SU-DHL-6 (cell line): ENCODE results near the gene WWTR1.

Experiments
- H2AFZ ChIP-seq: fragments of 200-600 bp; sonication (generic); 2 replicates; pipeline ENCODE4 v1.6.1; 2014; ENCODE audit warnings: low read depth, mild to moderate bottlenecking, moderate library complexity, mixed read lengths, antibody characterized with exemption, low read length; ENCODE audit not compliant: severe bottlenecking
- H3F3A ChIP-seq: fragments of 200-600 bp; shearing (Covaris generic); 2 replicates; pipeline ENCODE4 v1.6.0; 2016; ENCODE audit warnings: antibody characterized with exemption, mild to moderate bottlenecking; ENCODE audit not compliant: insufficient read depth
- H3K27ac ChIP-seq: fragments of 200-600 bp; sonication (generic); 2 replicates; pipeline ENCODE4 v1.5.1; 2016; ENCODE audit warnings: low read depth, mild to moderate bottlenecking, low read length, moderate library complexity, mixed read lengths
- H3K27me3 ChIP-seq: fragments of 200-600 bp; sonication (generic), shearing (Covaris generic); 2 replicates; pipeline ENCODE4 v1.6.0; 2014; ENCODE audit warnings: mild to moderate bottlenecking, low read length
- H3K36me3 ChIP-seq: fragments of 200-600 bp; sonication (generic); 2 replicates; pipeline ENCODE4 v1.6.1; 2014; ENCODE audit warnings: mild to moderate bottlenecking, low read length, mixed read lengths
- H3K4me2 ChIP-seq: fragments of 300-600, 200-600 bp; shearing (Covaris generic), sonication (generic); 2 replicates; pipeline ENCODE4 v1.6.0; 2014; ENCODE audit warnings: low read length, low read depth, mild to moderate bottlenecking; ENCODE audit not compliant: poor library complexity, severe bottlenecking
- H3K4me3 ChIP-seq: fragments of 200-600 bp; sonication (generic); 2 replicates; pipeline ENCODE4 v1.5.1; 2014; ENCODE audit warnings: antibody characterized with exemption, low read length, mild to moderate bottlenecking, mixed read lengths; ENCODE audit not compliant: insufficient read depth, poor library complexity, severe bottlenecking
- H3K79me2 ChIP-seq: fragments of 200-600 bp; sonication (generic); 2 replicates; pipeline ENCODE4 v1.6.1; 2014; ENCODE audit warnings: mild to moderate bottlenecking, low read length, moderate library complexity; ENCODE audit not compliant: insufficient read depth
- H3K9ac ChIP-seq: fragments of 200-600 bp; sonication (generic); 2 replicates; pipeline ENCODE4 v1.7.0; 2014; ENCODE audit warnings: mild to moderate bottlenecking, low read length
- H3K9me2 ChIP-seq: fragments of 200-600 bp; sonication (generic); replicated peaks from 2 replicates; pipeline ENCODE4 v1.6.1; 2014; ENCODE audit warnings: low read length; ENCODE audit not compliant: insufficient read depth
- H3K9me3 ChIP-seq: fragments of 200-600 bp; sonication (generic); 2 replicates; pipeline ENCODE4 v1.6.1; 2014; ENCODE audit warnings: low read length, mixed read lengths; ENCODE audit not compliant: insufficient read depth
- H4K20me1 ChIP-seq: fragments of 200-600 bp; sonication (generic); 2 replicates; pipeline ENCODE4 v1.6.1; 2014; ENCODE audit warnings: low read depth, mild to moderate bottlenecking, antibody characterized with exemption, low read length, moderate library complexity, mixed read lengths
- CTCF ChIP-seq: fragments of 200-600 bp; sonication (generic); IDR thresholded peaks from one replicate; pipeline ENCODE4 v1.5.1; 2017; ENCODE audit warnings: antibody characterized with exemption, mild to moderate bottlenecking, low read length, moderate library complexity; ENCODE audit not compliant: insufficient read depth, poor library complexity, severe bottlenecking
- EZH2phosphoT487 ChIP-seq: fragments of 200-600 bp; sonication (generic), shearing (Covaris generic); conservative IDR thresholded peaks from 2 replicates; pipeline ENCODE4 v1.6.1; 2018; ENCODE audit warnings: mild to moderate bottlenecking, antibody characterized with exemption, low read length, moderate library complexity, mixed read lengths

WWTR1 gene

GRCh38 chr3:149655826-149656574 lies 1.8 kb downstream of the WWTR1 start:
- no peaks in the 10 kb centered on the region for H4K20me1 ChIP-seq

GRCh38 chr3:149654188-149654601 lies 3.6 kb downstream of the WWTR1 start:
- H3K27me3 ChIP-seq = no peaks in the 10 kb centered on the region
- no peak overlapping the region for H3K9ac ChIP-seq
- no peak overlapping the region for H3K27ac ChIP-seq
- H2AFZ ChIP-seq = no peak overlapping the region
- no peak overlapping the region for H3K4me3 ChIP-seq
- no peaks in the 10 kb centered on the region for H4K20me1 ChIP-seq
- no peaks in the 10 kb centered on the region for H3K36me3 ChIP-seq
- no peaks in the 10 kb centered on the region for H3K79me2 ChIP-seq
- TF ChIP-seq EZH2phosphoT487 = no peak
- TF ChIP-seq CTCF = no peak
- no peaks in the 10 kb centered on the region for H3F3A ChIP-seq
- H3K9me3 ChIP-seq = no peaks in the 10 kb centered on the region
- no peak overlapping the region for H3K4me2 ChIP-seq
- H3K9me2 ChIP-seq = no peaks in the 10 kb centered on the region

More at GRCh38 chr3:149655826-149656574, 1.8 kb downstream of the WWTR1 start:
- H3K36me3 ChIP-seq = no peaks in the 10 kb centered on the region
- no peak overlapping the region for H3K27ac ChIP-seq
- H2AFZ ChIP-seq = no peak overlapping the region
- no peaks in the 10 kb centered on the region for H3K9me2 ChIP-seq
- H3K4me2 ChIP-seq = no peak overlapping the region
- TF ChIP-seq EZH2phosphoT487 = no peak
- TF ChIP-seq CTCF = no peak
- no peaks in the 10 kb centered on the region for H3K27me3 ChIP-seq
- no peak overlapping the region for H3K4me3 ChIP-seq
- H3K9ac ChIP-seq = no peak overlapping the region
- no peaks in the 10 kb centered on the region for H3K9me3 ChIP-seq
- no peaks in the 10 kb centered on the region for H3F3A ChIP-seq
- H3K79me2 ChIP-seq = no peaks in the 10 kb centered on the region

- no peaks in the 10 kb centered on the region for H3K27me3 ChIP-seq
- no peak overlapping the region for H3K4me2 ChIP-seq
- no peak overlapping the region for H3K4me3 ChIP-seq
- H4K20me1 ChIP-seq = no peaks in the 10 kb centered on the region
- no peaks in the 10 kb centered on the region for H3K36me3 ChIP-seq
- no peaks in the 10 kb centered on the region for H3K9me3 ChIP-seq
- H3K9me2 ChIP-seq = no peaks in the 10 kb centered on the region
- no peak overlapping the region for H3K9ac ChIP-seq
- no peak overlapping the region for H3K27ac ChIP-seq
- no peaks in the 10 kb centered on the region for H3K79me2 ChIP-seq
- no peak overlapping the region for H2AFZ ChIP-seq
- no peak for TF ChIP-seq EZH2phosphoT487
- TF ChIP-seq CTCF = no peak
- no peaks in the 10 kb centered on the region for H3F3A ChIP-seq
Measured at GRCh38 chr3:149653564-149653963, 4.3 kb downstream of the WWTR1 start.
